SH-SY5Y (cell line): ENCODE data around the gene DENND2D.

Experiments
- GATA2 ChIP-seq: IDR thresholded peaks from 2 replicates; pipeline ENCODE4 v1.6.1; 2011; ENCODE audit warnings: mild to moderate bottlenecking, low read depth, low read length
- GATA3 ChIP-seq: IDR thresholded peaks from 2 replicates; pipeline ENCODE4 v1.6.1; 2011; ENCODE audit warnings: low read depth, mild to moderate bottlenecking, low read length, moderate library complexity

DNA sequence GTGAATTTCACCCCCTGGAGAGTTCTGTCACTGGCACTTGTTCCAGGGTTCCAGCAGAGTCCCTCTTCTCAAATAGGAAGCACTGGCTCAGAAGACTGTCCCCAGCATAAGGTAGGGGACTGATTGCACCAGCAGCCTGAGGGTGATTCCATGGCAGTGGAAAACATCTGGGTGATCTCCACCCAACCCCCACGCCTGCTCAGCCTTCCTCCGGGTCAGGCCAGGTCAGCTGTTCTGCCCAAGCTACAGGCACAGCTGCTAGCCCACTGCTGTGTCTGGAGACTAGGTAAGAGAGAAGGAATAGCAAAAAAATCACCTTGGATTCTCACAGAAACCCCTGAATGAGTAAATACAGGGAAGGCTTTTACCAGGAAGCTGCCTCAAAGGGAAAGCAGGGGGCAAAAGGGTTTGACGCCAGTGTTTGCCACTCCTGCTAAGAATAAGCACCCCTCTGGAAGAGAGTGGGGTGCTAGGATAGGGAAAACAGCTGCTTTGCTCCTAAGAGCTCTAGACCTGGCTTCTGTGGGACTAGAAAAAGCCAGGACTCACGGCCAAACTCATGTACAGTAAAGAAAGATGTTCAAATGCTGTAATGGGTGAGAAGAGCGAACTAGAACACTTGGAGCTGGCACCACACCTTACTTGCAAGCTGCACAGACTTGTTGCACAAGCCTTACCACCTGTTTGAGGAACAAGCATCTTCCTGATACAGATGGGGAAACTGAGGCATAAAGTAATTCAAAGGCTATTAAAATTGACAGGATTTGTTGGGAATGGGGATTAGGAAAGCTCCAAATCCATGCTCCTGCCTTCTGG, 1.0 kb upstream of the DENND2D start:
- TF ChIP-seq GATA3, result no peak
- TF ChIP-seq GATA2, result no peak
